Measurements from ENCODE around the gene LZTR1. TPM values are rescaled to one million over a fixed set of nuclear protein-coding genes. Genes with fewer than 3 reads are reported as not detected.

The LZTR1 gene
- total and polyA plus RNA-seq, 2 of the 8 experiments (the other 6 are each of a cell fraction or from before 2014, with no cell fraction given): 22.3 to 31.0 TPM

GRCh38 chr22:20957102-20957682 is 24.9 kb upstream of the LZTR1 start:
- TF ChIP-seq ASH2L (IDR thresholded peaks at IDR 0.05; ENCODE audit: low read length) (peak; percentile 56), SUZ12 (IDR thresholded peaks at IDR 0.05; ENCODE audit: low read length) (0 out of 2 replicates have a peak, but pooled peaks have one; percentile 47), SIN3A (conservative IDR thresholded peaks at IDR 0.05 in 1 of 2, IDR thresholded peaks at IDR 0.05 in 1 of 2; ENCODE audit: low read depth in 1 of 2, low read length in 2 of 2) (0 out of 4 replicates have a peak, but pooled peaks of 1 of the 2 experiments have one; percentile 15), RBBP5 (IDR thresholded peaks at IDR 0.05; ENCODE audit: borderline replicate concordance, low read depth, low read length) (0 out of 2 replicates have a peak, but pooled peaks have one; percentile 29), RXRA (IDR thresholded peaks at IDR 0.05; ENCODE audit: insufficient read depth, low read depth, low read length) (no peak), KDM4A (IDR thresholded peaks at IDR 0.05; ENCODE audit: low read depth, low read length, severe bottlenecking) (peak; percentile 93), RNF2 (IDR thresholded peaks at IDR 0.05; ENCODE audit: borderline replicate concordance, low read depth, low read length, missing control alignments, poor library complexity, severe bottlenecking) (no peak)
- Histone ChIP-seq H3K79me2 (ENCODE audit: control insufficient read depth in 1 of 2, insufficient read depth in 2 of 2, low read length in 2 of 2) (0 out of 4 replicates have a peak, but pooled peaks cover 0 to 2% of the 10 kb centered on the region in 2 experiments), H4K91ac (replicated peaks; ENCODE audit: insufficient read length, low read length) (peak overlapping the region; percentile 20), H3K79me1 (ENCODE audit: low read depth, low read length) (peaks cover 8% of the 10 kb centered on the region; the same call in 1 of the 2 replicates), H3K4me2 (ENCODE audit: insufficient read depth in 1 of 2, low read depth in 2 of 2, low read length in 2 of 2) (peak overlapping the region; percentile 88 to 95), H2BK120ac (replicated peaks; ENCODE audit: low read depth, low read length) (no peak overlapping the region), H3K4ac (replicated peaks; ENCODE audit: insufficient read length, low read depth, low read length) (no peak overlapping the region), H2BK12ac (ENCODE audit: low read depth, low read length) (peak overlapping the region; percentile 87; the same call in 1 of the 2 replicates), H3K27ac (ENCODE audit: low read depth, low read length) (no peak overlapping the region), H2BK5ac (ENCODE audit: low read depth, low read length) (peak overlapping the region; percentile 66; the same call in 1 of the 2 replicates), H3K9ac (replicated peaks in 1 of 4; ENCODE audit: extremely low read depth in 1 of 4, low read depth in 3 of 4, low read length in 3 of 4) (peak overlapping the region in 2 of 4 experiments; percentile 34 to 41; a peak in 4 of 7 replicates), H3K4me3 (ENCODE audit: extremely low read depth in 1 of 4, insufficient read depth in 2 of 4, low read depth in 3 of 4, low read length in 4 of 4) (peak overlapping the region; percentile 68 to 79 (median 74)), H2BK20ac (ENCODE audit: low read length) (no peak overlapping the region), H3K23me2 (ENCODE audit: low read depth, low read length) (peaks cover 12% of the 10 kb centered on the region), H2BK15ac (ENCODE audit: low read length) (no peak overlapping the region), H3K14ac (ENCODE audit: insufficient read length) (no peak overlapping the region), H3K56ac (replicated peaks; ENCODE audit: insufficient read length, low read depth, low read length) (peak overlapping the region; percentile 6), H3K4me1 (replicated peaks in 1 of 4; ENCODE audit: control insufficient read depth in 3 of 4, insufficient read depth in 4 of 4, low read length in 3 of 4) (peaks cover 0 to 9% (median 5%) of the 10 kb centered on the region in 4 experiments; a peak in 6 of 7 replicates), H3K36me3 (ENCODE audit: control insufficient read depth in 2 of 4, insufficient read depth in 4 of 4, low read length in 3 of 4) (peaks cover 3 to 13% (median 6%) of the 10 kb centered on the region in 4 experiments; a peak in 7 of 8 replicates), H2AK5ac (ENCODE audit: low read depth, low read length) (no peak overlapping the region), H4K8ac (ENCODE audit: extremely low read depth, insufficient read depth, low read length) (peak overlapping the region; percentile 62; the same call in 1 of the 2 replicates), H3K27me3 (replicated peaks in 1 of 4; ENCODE audit: control insufficient read depth in 3 of 4, extremely low read depth in 1 of 4, insufficient read depth in 3 of 4, low read length in 3 of 4) (peaks cover 0 to 7% (median 3%) of the 10 kb centered on the region in 4 experiments; a peak in 4 of 7 replicates), H3K9me3 (ENCODE audit: insufficient read depth in 2 of 2, low read depth in 1 of 2, low read length in 1 of 2) (no peaks in the 10 kb centered on the region), H3K23ac (ENCODE audit: insufficient read length) (no peak overlapping the region), H2AFZ (ENCODE audit: low read length) (peak overlapping the region; percentile 34; the same call in 1 of the 2 replicates), H3K18ac (ENCODE audit: extremely low read depth, low read length) (peak overlapping the region; percentile 78), H4K5ac (ENCODE audit: insufficient read length, low read depth, low read length) (no peak overlapping the region), H4K20me1 (replicated peaks in 1 of 2; ENCODE audit: control insufficient read depth in 1 of 2, insufficient read depth in 2 of 2, low read length in 2 of 2) (peaks cover 4 to 15% of the 10 kb centered on the region in 2 experiments)
- no peak for FAIRE-seq
- ChIA-PET POLR2A (ENCODE audit: partially characterized antibody) (interaction anchor here (1.3 to 2.2 kb wide), 6 partner anchors 10 to 215 kb away, joined by 4 to 7 read pairs (median 5); partner anchors contain the start of genes AIFM3, CRKL and LZTR1), CTCF (ENCODE audit: partially characterized antibody) (interaction anchor here (0.6 to 13.5 kb wide), 12 partner anchors 9 to 156 kb away, joined by 3 to 115 read pairs (median 4); partner anchors contain the start of gene AIFM3)
- WGBS, 2 experiments (ENCODE audit: extremely low coverage in 1 of 2, insufficient coverage in 1 of 2, insufficient read length in 1 of 2, insufficient replicate concordance in 2 of 2, low coverage in 1 of 2, low lambda C conversion rate in 2 of 2, missing lambda C conversion rate in 1 of 2): 2% methylated on average over 42 of the region's 59 CpGs; no CpG with 5 or more reads in 1 of the 2 experiments
- DNase-seq (ENCODE audit: low read depth in 1 of 2, low spot score in 2 of 2): peak in 1 of 2 experiments; percentile 78
